Measurements from ENCODE around the gene MDK.

DNA sequence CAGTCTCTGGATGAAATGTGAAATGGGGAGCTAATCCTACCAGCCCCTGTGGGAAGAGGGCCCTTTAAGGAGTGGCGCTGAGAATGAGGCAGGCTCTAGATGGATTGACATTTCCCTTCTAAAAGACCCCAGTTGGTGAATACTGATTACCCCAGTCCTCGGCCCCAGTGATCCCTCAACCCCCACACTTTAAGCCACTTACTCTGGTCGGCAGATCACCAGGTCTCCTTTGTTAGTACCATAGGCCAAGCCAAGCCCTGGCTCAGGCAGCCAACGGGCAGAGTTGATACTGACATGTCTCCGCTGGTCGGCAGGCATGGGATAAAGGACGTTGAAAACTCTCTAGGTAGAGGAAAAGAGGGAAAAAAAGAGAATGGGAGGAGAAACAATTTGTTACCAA, 36.2 kb downstream of the MDK start:
- TF ChIP-seq, protein P1, sequence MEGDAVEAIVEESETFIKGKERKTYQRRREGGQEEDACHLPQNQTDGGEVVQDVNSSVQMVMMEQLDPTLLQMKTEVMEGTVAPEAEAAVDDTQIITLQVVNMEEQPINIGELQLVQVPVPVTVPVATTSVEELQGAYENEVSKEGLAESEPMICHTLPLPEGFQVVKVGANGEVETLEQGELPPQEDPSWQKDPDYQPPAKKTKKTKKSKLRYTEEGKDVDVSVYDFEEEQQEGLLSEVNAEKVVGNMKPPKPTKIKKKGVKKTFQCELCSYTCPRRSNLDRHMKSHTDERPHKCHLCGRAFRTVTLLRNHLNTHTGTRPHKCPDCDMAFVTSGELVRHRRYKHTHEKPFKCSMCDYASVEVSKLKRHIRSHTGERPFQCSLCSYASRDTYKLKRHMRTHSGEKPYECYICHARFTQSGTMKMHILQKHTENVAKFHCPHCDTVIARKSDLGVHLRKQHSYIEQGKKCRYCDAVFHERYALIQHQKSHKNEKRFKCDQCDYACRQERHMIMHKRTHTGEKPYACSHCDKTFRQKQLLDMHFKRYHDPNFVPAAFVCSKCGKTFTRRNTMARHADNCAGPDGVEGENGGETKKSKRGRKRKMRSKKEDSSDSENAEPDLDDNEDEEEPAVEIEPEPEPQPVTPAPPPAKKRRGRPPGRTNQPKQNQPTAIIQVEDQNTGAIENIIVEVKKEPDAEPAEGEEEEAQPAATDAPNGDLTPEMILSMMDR (IDR thresholded peaks at IDR 0.05) = no peak
- TF ChIP-seq POLR2A (IDR thresholded peaks at IDR 0.05) = no peak
